ENCODE measurements around the gene METAP2.
"Not testable (repeated sequence)": the region's sequence is repeated elsewhere in the genome, so short reads cannot be mapped to it uniquely, and the experiment has no call there.

The METAP2 gene

GRCh38 chr12:95465275-95465674, 8.7 kb upstream of the METAP2 start:
- TF ChIP-seq, protein P1, sequence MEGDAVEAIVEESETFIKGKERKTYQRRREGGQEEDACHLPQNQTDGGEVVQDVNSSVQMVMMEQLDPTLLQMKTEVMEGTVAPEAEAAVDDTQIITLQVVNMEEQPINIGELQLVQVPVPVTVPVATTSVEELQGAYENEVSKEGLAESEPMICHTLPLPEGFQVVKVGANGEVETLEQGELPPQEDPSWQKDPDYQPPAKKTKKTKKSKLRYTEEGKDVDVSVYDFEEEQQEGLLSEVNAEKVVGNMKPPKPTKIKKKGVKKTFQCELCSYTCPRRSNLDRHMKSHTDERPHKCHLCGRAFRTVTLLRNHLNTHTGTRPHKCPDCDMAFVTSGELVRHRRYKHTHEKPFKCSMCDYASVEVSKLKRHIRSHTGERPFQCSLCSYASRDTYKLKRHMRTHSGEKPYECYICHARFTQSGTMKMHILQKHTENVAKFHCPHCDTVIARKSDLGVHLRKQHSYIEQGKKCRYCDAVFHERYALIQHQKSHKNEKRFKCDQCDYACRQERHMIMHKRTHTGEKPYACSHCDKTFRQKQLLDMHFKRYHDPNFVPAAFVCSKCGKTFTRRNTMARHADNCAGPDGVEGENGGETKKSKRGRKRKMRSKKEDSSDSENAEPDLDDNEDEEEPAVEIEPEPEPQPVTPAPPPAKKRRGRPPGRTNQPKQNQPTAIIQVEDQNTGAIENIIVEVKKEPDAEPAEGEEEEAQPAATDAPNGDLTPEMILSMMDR (IDR thresholded peaks at IDR 0.05; ENCODE audit: insufficient read depth, missing control alignments), result no peak
- FAIRE-seq (no peak), DNase-seq (ENCODE audit: insufficient read length, low spot score) (no peak)

GRCh38 chr12:95470300-95470699, 3.7 kb upstream of the METAP2 start:
- TF ChIP-seq, protein P1 (IDR thresholded peaks at IDR 0.05; ENCODE audit: insufficient read depth, missing control alignments), result no peak
- no peak for DNase-seq (ENCODE audit: insufficient read length, low spot score)
- no peak for FAIRE-seq

- FAIRE-seq, result no peak
- TF ChIP-seq, protein P1 (IDR thresholded peaks at IDR 0.05; ENCODE audit: insufficient read depth, missing control alignments), result no peak
- no peak for DNase-seq (ENCODE audit: insufficient read length, low spot score)
These were observed 595 bp upstream of the METAP2 start for GRCh38 chr12:95473231-95473883.

DNA sequence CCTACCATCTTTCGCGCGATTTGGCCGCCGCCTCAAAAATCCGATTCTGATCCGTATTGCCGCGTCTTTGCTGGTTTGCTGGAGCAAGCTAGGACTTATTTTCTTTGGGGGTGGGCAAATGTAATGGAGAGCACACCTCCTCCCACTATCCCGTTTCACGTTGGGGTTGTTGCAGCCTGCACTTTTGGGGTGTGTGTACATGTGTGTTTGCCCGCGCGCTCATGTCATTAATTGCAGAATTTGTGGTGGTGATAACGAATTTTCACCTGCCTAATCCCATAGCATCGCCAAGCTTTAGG, 657 bp downstream of the METAP2 start:
- DNase-seq (ENCODE audit: insufficient read length, low spot score) (no peak), FAIRE-seq (no peak)
- TF ChIP-seq, protein P1 (IDR thresholded peaks at IDR 0.05; ENCODE audit: insufficient read depth, missing control alignments), result no peak

- TF ChIP-seq, protein P1 (IDR thresholded peaks at IDR 0.05; ENCODE audit: insufficient read depth, missing control alignments), result no peak
- DNase-seq (ENCODE audit: insufficient read length, low spot score), result no peak
- FAIRE-seq, result no peak
These were observed 6.3 kb downstream of the METAP2 start for GRCh38 chr12:95480230-95480629.

GRCh38 chr12:95481072-95481471, 7.1 kb downstream of the METAP2 start:
- TF ChIP-seq, protein P1 (IDR thresholded peaks at IDR 0.05; ENCODE audit: insufficient read depth, missing control alignments), result no peak
- DNase-seq (ENCODE audit: insufficient read length, low spot score), result no peak
- FAIRE-seq, result no peak

GRCh38 chr12:95481888-95482287, 7.9 kb downstream of the METAP2 start:
- DNase-seq (ENCODE audit: insufficient read length, low spot score) (no peak), FAIRE-seq (no peak)

DNA sequence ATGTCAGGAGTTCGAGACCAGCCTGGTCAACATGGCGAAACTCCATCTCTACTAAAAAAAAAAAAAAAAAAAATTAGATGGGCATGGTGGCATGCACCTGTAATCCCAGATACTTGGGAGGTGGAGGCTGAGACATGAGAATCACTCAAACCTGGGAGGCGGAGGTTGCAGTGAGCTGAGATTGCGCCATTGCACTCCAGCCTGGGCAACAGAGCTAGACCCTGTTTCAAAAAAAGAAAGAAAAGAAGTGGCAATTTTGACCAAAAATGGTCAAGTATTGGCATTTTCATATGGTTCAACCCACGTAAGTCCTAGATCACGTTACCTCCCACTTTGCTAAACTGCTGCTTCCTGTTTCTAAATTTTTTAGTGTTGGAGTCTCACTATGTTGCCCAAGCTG, 8.6 kb downstream of the METAP2 start:
- not testable (repeated sequence) for DNase-seq (ENCODE audit: insufficient read length, low spot score); FAIRE-seq

More at GRCh38 chr12:95481888-95482287, 7.9 kb downstream of the METAP2 start:
- TF ChIP-seq, protein P1 (IDR thresholded peaks at IDR 0.05; ENCODE audit: insufficient read depth, missing control alignments), result no peak

All from D721Med (cell line).